Ovary (tissue), 3 donors: ENCODE results near the gene THAP3.

Experiments
- CTCF ChIP-seq, 3 donors: fragments of 450-650 bp in 2 of 3; fragments of 200-600 bp in 1 of 3; IDR thresholded peaks; one replicate each; pipeline versions ENCODE4 v1.5.1 to v1.8.0; 2016 to 2022; ENCODE audit warnings: antibody characterized with exemption in 3 of 3, mild to moderate bottlenecking in 1 of 3
- EP300 ChIP-seq: sonication (generic); formaldehyde crosslinking; IDR thresholded peaks from one replicate; pipeline ENCODE4 v1.6.1; 2017; ENCODE audit warnings: antibody characterized with exemption
- POLR2A ChIP-seq: fragments of 450-650 bp; IDR thresholded peaks from one replicate; pipeline ENCODE4 v1.6.1; 2017; ENCODE audit warnings: antibody characterized with exemption, mild to moderate bottlenecking, moderate library complexity
- donor health status: DM: no; HTN: no; CAD: no.

- no peak for TF ChIP-seq CTCF (IDR thresholded peaks at IDR 0.05)
- TF ChIP-seq POLR2A, result no peak
- no peak for TF ChIP-seq EP300
Observed at GRCh38 chr1:6586404-6586816, 38.3 kb upstream of the THAP3 start.
